Neural cell (in vitro differentiated cells): ENCODE results near the gene ANG. TPM values are rescaled to one million over a fixed set of nuclear protein-coding genes. Genes with fewer than 3 reads are reported as not detected.
A peak's percentile ranks its signal among the peaks of the same experiment; 100 is the strongest.

Experiments
- H2AFZ ChIP-seq: fragments of 200-600, 300-800 bp; sonication (generic), shearing (Covaris generic); 2 replicates; pipeline ENCODE4 v1.6.0; 2014; ENCODE audit warnings: low read depth, mild to moderate bottlenecking, antibody characterized with exemption, low read length, moderate library complexity
- H3F3A ChIP-seq: fragments of 200-600 bp; shearing (Covaris generic); 2 replicates; pipeline ENCODE4 v1.6.1; 2016; ENCODE audit warnings: mild to moderate bottlenecking, moderate library complexity, mixed read lengths, antibody characterized with exemption, low read length; ENCODE audit not compliant: insufficient read depth, poor library complexity, severe bottlenecking
- H3K27ac ChIP-seq: fragments of 200-600, 300-800 bp; sonication (generic), shearing (Covaris generic); 2 replicates; pipeline ENCODE4 v1.5.1; 2014; ENCODE audit warnings: mild to moderate bottlenecking, low read length, moderate library complexity
- H3K27me3 ChIP-seq: fragments of 300-800, 200-600 bp; sonication (generic), shearing (Covaris generic); 2 replicates; pipeline ENCODE4 v1.6.0; 2014; ENCODE audit warnings: mild to moderate bottlenecking, low read depth, low read length, moderate library complexity; ENCODE audit not compliant: insufficient read depth
- H3K36me3 ChIP-seq: fragments of 300-800, 200-600 bp; sonication (generic), shearing (Covaris generic); 2 replicates; pipeline ENCODE4 v1.5.1; 2014; ENCODE audit warnings: mild to moderate bottlenecking, antibody characterized with exemption, low read length, moderate library complexity; ENCODE audit not compliant: insufficient read depth
- H3K4me2 ChIP-seq: fragments of 300-800, 200-600 bp; sonication (generic), shearing (Covaris generic); 2 replicates; pipeline ENCODE4 v1.6.0; 2014; ENCODE audit warnings: mild to moderate bottlenecking, low read length
- H3K4me3 ChIP-seq: fragments of 300-800, 200-600 bp; sonication (generic), shearing (Covaris generic); 2 replicates; pipeline ENCODE4 v1.5.1; 2014; ENCODE audit warnings: mild to moderate bottlenecking, low read length, moderate library complexity
- H3K79me2 ChIP-seq: fragments of 200-600 bp; shearing (Covaris generic); replicated peaks from 2 replicates; pipeline ENCODE4 v1.6.0; 2014; ENCODE audit warnings: mild to moderate bottlenecking, low read length, moderate library complexity; ENCODE audit not compliant: insufficient read depth
- H3K9ac ChIP-seq: fragments of 300-800, 200-600 bp; sonication (generic), shearing (Covaris generic); 2 replicates; pipeline ENCODE4 v1.6.1; 2016; ENCODE audit warnings: mild to moderate bottlenecking, low read length, mixed read lengths
- H3K9me2 ChIP-seq: fragments of 200-600 bp; shearing (Covaris generic); 2 replicates; pipeline ENCODE4 v1.6.1; 2016; ENCODE audit warnings: mild to moderate bottlenecking, low read length, mixed read lengths; ENCODE audit not compliant: insufficient read depth
- H3K9me3 ChIP-seq: fragments of 200-600, 300-800 bp; sonication (generic), shearing (Covaris generic); 2 replicates; pipeline ENCODE4 v1.6.1; 2016; ENCODE audit warnings: mild to moderate bottlenecking, mixed run types, low read length, moderate library complexity, mixed read lengths
- H4K20me1 ChIP-seq: fragments of 200-600 bp; shearing (Covaris generic); 2 replicates; pipeline ENCODE4 v1.6.1; 2016; ENCODE audit warnings: mild to moderate bottlenecking, mixed run types; ENCODE audit not compliant: insufficient read depth
- EP300 ChIP-seq: fragments of 450-650 bp; conservative IDR thresholded peaks from 2 replicates; pipeline ENCODE4 v1.6.1; 2014; ENCODE audit warnings: antibody characterized with exemption, mild to moderate bottlenecking, moderate library complexity; ENCODE audit not compliant: poor library complexity, severe bottlenecking
- EZH2 ChIP-seq: fragments of 200-600, 300-800 bp; shearing (Covaris generic), sonication (generic); IDR thresholded peaks from 2 replicates; pipeline ENCODE4 v1.6.1; 2014; ENCODE audit warnings: antibody characterized with exemption, low read length, borderline replicate concordance, mild to moderate bottlenecking; ENCODE audit not compliant: insufficient read depth, poor library complexity, severe bottlenecking
- MXI1 ChIP-seq: fragments of 450-650 bp; conservative IDR thresholded peaks from 2 replicates; pipeline ENCODE4 v1.6.1; 2014; ENCODE audit warnings: antibody characterized with exemption, mild to moderate bottlenecking; ENCODE audit not compliant: poor library complexity, severe bottlenecking
- POLR2AphosphoS5 ChIP-seq: IDR thresholded peaks from 2 replicates; pipeline ENCODE4 v1.6.1; 2012
- REST ChIP-seq: IDR thresholded peaks from 2 replicates; pipeline ENCODE4 v1.6.1; 2012; ENCODE audit warnings: borderline replicate concordance
- SMC3 ChIP-seq: fragments of 450-650 bp; conservative IDR thresholded peaks from 2 replicates; pipeline ENCODE4 v1.6.1; 2014; ENCODE audit warnings: antibody characterized with exemption, mild to moderate bottlenecking, moderate library complexity; ENCODE audit not compliant: poor library complexity
- polyA plus RNA-seq: library from polyadenylated mRNA; depleted of rRNA; stranded (reverse); fragments of >200 nt; gene quantifications from 2 replicates; pipeline ENCODE4 v1.2.3, GENCODE V29; 2014
- TF ChIP-seq, protein P1 (sequence below): fragments of 450-650 bp; IDR thresholded peaks from 2 replicates; pipeline ENCODE4 v1.5.1; 2014; ENCODE audit warnings: antibody characterized with exemption, mild to moderate bottlenecking, moderate library complexity; ENCODE audit not compliant: poor library complexity, severe bottlenecking

The ANG gene
- polyA plus RNA-seq, 1 donor from 2014 or later, result 0.47 TPM

- no peaks in the 10 kb centered on the region for H3K9me2 ChIP-seq
- no peaks in the 10 kb centered on the region for H4K20me1 ChIP-seq
- peak within 1 kb of the TSS; percentile 95 for H3K27ac ChIP-seq
- H3K36me3 ChIP-seq, result no peaks in the 10 kb centered on the region
- peak within 1 kb of the TSS; percentile 40 for H2AFZ ChIP-seq
- peak within 1 kb of the TSS; percentile 78 for H3K4me3 ChIP-seq
- no peaks in the 10 kb centered on the region for H3K9me3 ChIP-seq
- no peaks in the 10 kb centered on the region for H3K27me3 ChIP-seq
- H3K79me2 ChIP-seq, result no peaks in the 10 kb centered on the region
- peak within 1 kb of the TSS; percentile 96 for H3K9ac ChIP-seq
- peaks cover 3% of the 10 kb centered on the region for H3F3A ChIP-seq
- H3K4me2 ChIP-seq, result peak within 1 kb of the TSS; percentile 69
- TF ChIP-seq MXI1, result peak; percentile 29
- no peak for TF ChIP-seq REST
Measured at GRCh38 chr14:20683891-20684661, 4.5 kb upstream of the ANG start, which contains the start of gene RNASE4. Gene RNASE4 (plus strand): TSS chr14:20684560. CDS start chr14:20699372, 14,812 bp downstream.

DNA sequence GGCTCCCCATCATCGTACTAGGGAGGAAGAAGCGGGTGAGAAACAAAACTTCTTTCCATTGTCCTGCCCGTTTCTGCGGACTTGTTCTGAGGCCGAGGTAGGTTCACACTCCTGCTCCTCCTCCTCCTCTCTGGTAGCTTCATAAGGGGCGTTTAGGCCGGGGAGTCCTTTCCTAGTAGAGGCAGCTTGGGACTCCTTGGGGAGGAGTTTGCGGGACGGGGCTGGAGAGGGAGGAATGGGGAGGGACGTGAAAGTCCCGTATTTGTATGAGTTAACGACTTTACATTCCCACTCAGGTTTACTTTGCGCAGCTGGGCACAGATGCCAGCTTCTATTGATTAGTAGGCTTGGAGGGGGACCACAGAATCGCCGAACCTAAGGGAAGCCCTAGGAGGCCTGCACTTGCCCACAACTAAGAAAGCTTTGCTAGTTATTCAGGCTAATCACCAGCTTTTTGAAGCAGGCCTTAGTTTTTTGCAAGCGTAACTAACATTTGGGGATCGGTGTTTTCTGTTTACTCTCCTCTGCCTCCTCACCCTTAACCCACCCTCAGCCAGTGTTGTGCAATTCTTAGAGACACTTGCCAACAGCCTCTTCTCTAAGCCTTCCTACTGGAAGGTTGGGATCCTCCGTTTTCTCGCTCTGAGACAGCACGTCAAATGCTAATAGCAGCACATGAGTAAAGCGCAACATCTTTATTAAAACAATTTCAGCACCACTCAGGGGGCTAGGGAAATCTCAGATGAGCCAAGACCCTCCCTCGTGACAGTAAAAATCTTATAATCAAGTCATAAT lies 3.7 kb upstream of the ANG start:
- Histone ChIP-seq H3K4me3 (peak overlapping the region; percentile 78), H3K4me2 (peak overlapping the region; percentile 63), H3K36me3 (no peaks in the 10 kb centered on the region), H4K20me1 (no peaks in the 10 kb centered on the region), H3K9me3 (no peaks in the 10 kb centered on the region), H2AFZ (peak overlapping the region; percentile 36), H3K27ac (no peak overlapping the region), H3F3A (peaks cover 3% of the 10 kb centered on the region), H3K27me3 (no peaks in the 10 kb centered on the region), H3K9me2 (no peaks in the 10 kb centered on the region), H3K9ac (peak overlapping the region; percentile 54), H3K79me2 (no peaks in the 10 kb centered on the region)
- no peak for TF ChIP-seq EZH2
- no peak for TF ChIP-seq SMC3
- TF ChIP-seq POLR2AphosphoS5, result no peak
- TF ChIP-seq, protein P1, sequence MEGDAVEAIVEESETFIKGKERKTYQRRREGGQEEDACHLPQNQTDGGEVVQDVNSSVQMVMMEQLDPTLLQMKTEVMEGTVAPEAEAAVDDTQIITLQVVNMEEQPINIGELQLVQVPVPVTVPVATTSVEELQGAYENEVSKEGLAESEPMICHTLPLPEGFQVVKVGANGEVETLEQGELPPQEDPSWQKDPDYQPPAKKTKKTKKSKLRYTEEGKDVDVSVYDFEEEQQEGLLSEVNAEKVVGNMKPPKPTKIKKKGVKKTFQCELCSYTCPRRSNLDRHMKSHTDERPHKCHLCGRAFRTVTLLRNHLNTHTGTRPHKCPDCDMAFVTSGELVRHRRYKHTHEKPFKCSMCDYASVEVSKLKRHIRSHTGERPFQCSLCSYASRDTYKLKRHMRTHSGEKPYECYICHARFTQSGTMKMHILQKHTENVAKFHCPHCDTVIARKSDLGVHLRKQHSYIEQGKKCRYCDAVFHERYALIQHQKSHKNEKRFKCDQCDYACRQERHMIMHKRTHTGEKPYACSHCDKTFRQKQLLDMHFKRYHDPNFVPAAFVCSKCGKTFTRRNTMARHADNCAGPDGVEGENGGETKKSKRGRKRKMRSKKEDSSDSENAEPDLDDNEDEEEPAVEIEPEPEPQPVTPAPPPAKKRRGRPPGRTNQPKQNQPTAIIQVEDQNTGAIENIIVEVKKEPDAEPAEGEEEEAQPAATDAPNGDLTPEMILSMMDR, result no peak
- no peak for TF ChIP-seq REST
- TF ChIP-seq MXI1, result no peak
- no peak for TF ChIP-seq EP300
